ENCODE results near the gene BPGM. TPM values are rescaled to one million over a fixed set of nuclear protein-coding genes. Genes with fewer than 3 reads are reported as not detected.

The BPGM gene
- total RNA-seq (31.9 TPM), polyA plus RNA-seq (19.2 TPM)

DNA sequence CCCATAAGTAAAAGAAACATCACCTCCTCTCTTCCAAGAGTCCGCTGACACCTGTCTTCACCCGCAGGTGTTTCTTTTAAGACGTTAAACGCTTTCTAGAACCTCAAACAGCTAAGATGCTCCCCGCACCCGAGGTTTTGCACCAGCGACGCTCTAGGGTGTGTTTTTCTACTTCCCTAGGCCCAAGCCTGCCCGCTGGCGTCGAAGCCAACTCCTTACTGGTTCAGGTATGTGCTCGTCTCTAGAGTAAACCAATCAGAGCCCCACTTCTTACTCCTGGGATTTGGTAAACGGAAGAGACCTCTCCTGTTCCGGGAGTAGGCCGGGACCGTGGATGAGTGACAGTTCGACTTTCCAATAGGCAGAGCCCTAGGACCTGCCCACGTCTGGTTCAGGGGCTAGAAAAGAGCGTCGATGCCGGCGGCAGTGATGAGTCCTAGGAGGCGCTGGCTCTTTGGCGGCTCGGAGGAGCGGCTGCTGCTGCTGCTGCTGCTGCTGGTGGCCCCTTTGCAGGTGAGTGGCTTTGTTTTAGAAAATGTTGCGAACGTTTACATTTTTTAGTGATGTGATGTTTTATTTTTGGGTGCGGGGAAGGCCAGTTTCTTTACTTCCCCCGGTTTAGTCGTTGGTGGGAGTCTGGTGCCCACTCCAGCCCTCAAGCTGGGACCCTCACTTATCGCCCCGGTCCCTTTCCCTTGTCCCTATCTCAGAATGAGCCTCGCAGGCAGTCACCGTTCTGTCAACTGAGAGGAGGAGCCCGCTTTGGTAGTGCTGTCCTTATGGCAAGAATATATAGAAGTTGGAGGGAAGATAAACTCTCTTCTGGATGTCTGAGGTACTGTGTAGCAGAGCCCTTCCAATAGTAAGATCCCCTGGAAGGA, at the start of gene BPGM:
TSS of gene BPGM (plus strand) at position 429 of the 881 bp plus-strand sequence. CDS start 14,655 bp downstream, outside the sequence.
- H3K4me1 ChIP-seq (ENCODE audit: insufficient read depth) = peaks cover 3% of the 10 kb centered on the region
- H3K4me3 ChIP-seq (ENCODE audit: low read depth, low read length) = peak within 1 kb of the TSS; percentile 76
- H3K36me3 ChIP-seq (ENCODE audit: insufficient read depth) = no peaks in the 10 kb centered on the region
- peak within 1 kb of the TSS; percentile 77 for H3K27ac ChIP-seq (ENCODE audit: low read depth)
- under 1% methylated on average over 36 of the region's 36 CpGs for WGBS
- peak; percentile 100 for DNase-seq (ENCODE audit: extremely low spot score)

DNA sequence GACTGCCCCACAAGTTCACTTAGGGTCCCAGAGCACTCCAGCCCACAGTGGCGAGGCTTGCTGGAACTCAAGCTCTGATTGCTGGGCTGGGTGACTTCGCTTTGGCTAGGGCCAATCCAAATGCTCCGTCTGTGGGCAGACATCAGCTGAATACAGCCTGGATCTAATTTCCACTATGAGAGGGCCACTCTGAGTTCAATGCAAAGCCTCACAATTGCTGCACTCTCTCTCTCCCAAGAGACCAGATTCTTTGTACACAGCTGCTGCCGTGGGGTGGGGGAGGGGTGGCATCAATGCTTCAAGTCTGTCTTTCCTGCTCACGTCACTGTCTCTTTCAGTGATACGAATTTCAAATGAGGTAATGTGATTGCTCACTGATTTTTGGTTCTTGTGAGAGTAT, 47.3 kb upstream of the BPGM start:
- Histone ChIP-seq H3K36me3 (ENCODE audit: insufficient read depth) (no peaks in the 10 kb centered on the region), H3K4me1 (ENCODE audit: insufficient read depth) (no peaks in the 10 kb centered on the region), H3K27ac (ENCODE audit: low read depth) (no peak overlapping the region), H3K4me3 (ENCODE audit: low read depth, low read length) (no peak overlapping the region)
- 75% methylated on average over 6 of the region's 6 CpGs for WGBS
- DNase-seq (ENCODE audit: extremely low spot score) = no peak

DNA sequence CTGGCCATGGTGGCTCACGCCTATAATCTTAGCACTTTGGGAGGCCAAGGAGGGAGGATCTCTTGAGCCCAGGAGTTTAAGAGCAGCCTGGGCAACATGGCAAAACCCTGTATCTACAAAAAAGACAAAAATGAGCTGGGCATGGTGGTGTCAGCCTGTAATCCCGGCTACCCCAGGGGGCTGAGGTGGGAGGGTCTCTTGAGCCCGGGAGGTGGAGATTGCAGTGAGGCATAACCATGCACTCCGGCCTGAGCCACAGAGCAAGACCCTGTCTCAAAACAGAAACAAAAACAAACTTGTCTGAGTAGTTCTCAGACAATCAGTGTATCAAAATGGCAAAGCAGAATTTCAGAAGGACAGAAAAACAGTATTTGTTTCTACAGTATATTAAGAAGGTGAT, 45.2 kb upstream of the BPGM start:
- H3K4me1 ChIP-seq (ENCODE audit: insufficient read depth) = no peaks in the 10 kb centered on the region
- 73% methylated on average over 4 of the region's 4 CpGs for WGBS
- DNase-seq (ENCODE audit: extremely low spot score) = no peak
- H3K27ac ChIP-seq (ENCODE audit: low read depth) = no peak overlapping the region
- no peak overlapping the region for H3K4me3 ChIP-seq (ENCODE audit: low read depth, low read length)
- H3K36me3 ChIP-seq (ENCODE audit: insufficient read depth) = no peaks in the 10 kb centered on the region

DNA sequence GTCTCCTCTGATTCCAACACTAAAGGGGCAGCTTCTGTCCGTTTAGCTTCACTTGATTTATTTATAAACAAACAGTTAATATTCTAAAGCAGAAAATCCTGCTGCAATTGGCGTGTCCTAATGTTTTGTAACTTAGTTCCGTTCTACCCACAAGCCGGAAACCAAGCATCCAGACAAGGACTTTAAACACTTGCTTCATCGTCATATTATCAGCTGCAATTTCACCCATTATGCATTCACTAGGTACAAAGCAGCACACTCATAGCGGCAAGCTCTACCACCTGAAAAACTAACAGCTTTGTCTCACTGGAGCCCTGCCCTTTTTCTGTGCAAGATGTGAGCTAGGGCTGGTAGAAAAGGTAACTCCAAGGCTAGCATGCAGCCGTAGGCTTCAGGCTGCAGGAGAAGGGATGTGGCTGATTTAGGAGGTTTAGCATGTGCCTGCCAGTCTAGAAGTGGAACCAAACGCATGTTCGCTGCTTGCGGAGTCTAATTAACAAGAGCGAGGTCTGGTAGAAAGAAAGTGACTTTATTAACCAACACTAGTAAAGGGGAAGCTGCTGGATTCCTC, 43.7 kb upstream of the BPGM start:
- no peak for DNase-seq (ENCODE audit: extremely low spot score)
- Histone ChIP-seq H3K4me1 (ENCODE audit: insufficient read depth) (no peaks in the 10 kb centered on the region), H3K4me3 (ENCODE audit: low read depth, low read length) (no peak overlapping the region), H3K27ac (ENCODE audit: low read depth) (no peak overlapping the region), H3K36me3 (ENCODE audit: insufficient read depth) (no peaks in the 10 kb centered on the region)
- WGBS = 46% methylated on average over 11 of the region's 11 CpGs

DNA sequence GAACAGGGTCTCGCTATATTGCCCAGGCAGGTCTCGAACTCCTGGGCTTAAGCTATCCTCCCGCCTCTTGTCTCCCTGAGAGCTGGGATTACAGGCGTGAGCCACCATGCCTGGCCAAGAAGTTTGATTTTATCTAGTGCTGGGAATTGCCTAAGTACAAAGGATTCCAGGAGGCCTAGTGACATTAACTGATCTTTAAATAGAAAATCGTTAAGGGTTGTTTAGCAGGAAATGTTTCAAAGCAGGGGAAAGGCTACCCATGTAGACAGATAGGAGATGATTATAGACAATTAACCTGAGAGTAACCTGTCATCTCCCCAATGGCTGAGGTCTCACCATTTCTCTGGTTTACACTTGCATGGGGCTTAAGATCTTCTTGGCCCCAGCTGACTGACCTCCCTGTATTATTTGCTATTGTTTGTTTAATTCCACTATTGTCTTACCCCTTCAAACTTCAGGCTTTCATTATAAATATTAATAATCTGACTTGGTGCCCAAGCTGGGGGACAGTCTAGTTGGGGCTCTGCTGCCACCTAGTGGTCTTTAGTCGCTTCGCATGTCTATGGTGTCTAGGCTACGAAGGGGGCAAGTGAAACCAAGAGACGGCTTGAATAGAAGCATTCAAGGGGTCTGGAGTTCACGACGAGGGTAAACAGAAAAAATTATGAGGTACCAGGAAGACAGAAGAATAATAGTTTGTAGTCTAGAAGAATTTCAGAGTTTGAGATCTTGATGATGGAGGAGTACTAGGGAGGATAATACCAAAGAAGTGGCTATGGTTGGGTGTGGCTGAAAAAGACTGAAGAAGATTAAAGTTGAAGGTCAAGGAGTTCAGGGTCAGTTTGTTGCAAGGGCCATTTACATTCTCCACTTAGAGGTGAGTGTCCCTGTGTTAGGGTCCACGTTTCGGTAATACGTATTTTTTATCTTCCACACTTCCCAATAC, 40.4 kb upstream of the BPGM start:
- H3K4me3 ChIP-seq (ENCODE audit: low read depth, low read length) = no peak overlapping the region
- peak overlapping the region; percentile 34 for H3K27ac ChIP-seq (ENCODE audit: low read depth)
- H3K36me3 ChIP-seq (ENCODE audit: insufficient read depth) = no peaks in the 10 kb centered on the region
- DNase-seq (ENCODE audit: extremely low spot score) = peak; percentile 18
- no peaks in the 10 kb centered on the region for H3K4me1 ChIP-seq (ENCODE audit: insufficient read depth)
- 24% methylated on average over 14 of the region's 14 CpGs for WGBS

DNA sequence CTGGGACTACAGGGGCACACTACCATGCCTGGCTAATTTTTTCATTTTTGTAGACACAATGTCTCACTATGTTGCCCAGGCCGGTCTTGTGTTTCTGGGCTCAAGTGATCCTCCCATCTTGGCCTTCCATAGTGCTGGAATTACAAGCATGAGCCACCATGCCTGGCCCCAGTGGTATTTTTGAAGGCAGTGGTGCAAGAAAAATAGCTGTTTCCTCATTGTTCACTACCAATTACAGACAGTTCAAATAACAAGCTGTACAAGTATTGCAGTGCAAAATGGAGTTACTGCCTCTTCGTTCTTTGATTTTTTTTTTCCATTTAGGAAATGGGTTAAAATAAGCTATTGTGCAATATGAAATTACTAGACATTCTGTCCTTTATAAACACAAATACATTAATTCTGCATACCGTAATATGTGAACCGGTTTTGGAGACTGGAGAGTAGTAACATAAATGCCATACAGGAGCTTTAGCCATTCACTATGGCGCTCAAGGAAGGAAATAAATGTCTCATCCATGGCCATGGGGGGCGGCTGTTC, 35.0 kb upstream of the BPGM start:
- no peak overlapping the region for H3K4me3 ChIP-seq (ENCODE audit: low read depth, low read length)
- 88% methylated on average over 6 of the region's 6 CpGs for WGBS
- H3K4me1 ChIP-seq (ENCODE audit: insufficient read depth) = no peaks in the 10 kb centered on the region

DNA sequence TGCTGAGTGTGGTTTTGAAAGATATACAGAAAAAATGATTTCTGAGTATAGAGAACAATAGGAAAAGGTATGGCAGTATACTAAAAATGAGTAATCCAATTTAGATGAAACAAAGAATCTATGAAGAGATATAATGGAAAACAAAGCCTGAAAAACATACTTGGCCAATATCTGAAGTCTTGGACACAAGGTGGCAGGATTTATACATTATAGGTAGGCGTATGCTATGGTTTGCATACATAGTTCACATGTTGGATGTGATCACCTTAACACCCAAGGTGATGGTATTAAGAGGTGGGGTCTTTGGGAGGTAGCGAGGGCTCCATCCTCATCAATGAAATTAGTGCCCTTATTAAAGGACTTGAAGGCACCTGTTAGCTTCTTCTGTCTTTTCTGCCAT, 34.5 kb upstream of the BPGM start:
- 90% methylated on average over 2 of the region's 2 CpGs for WGBS
- Histone ChIP-seq H3K27ac (ENCODE audit: low read depth) (no peak overlapping the region), H3K4me3 (ENCODE audit: low read depth, low read length) (no peak overlapping the region), H3K36me3 (ENCODE audit: insufficient read depth) (no peaks in the 10 kb centered on the region), H3K4me1 (ENCODE audit: insufficient read depth) (no peaks in the 10 kb centered on the region)
- no peak for DNase-seq (ENCODE audit: extremely low spot score)

More for the DNA sequence above, 35.0 kb upstream of the BPGM start:
- Histone ChIP-seq H3K27ac (ENCODE audit: low read depth) (no peak overlapping the region), H3K36me3 (ENCODE audit: insufficient read depth) (no peaks in the 10 kb centered on the region)
- DNase-seq (ENCODE audit: extremely low spot score) = no peak

DNA sequence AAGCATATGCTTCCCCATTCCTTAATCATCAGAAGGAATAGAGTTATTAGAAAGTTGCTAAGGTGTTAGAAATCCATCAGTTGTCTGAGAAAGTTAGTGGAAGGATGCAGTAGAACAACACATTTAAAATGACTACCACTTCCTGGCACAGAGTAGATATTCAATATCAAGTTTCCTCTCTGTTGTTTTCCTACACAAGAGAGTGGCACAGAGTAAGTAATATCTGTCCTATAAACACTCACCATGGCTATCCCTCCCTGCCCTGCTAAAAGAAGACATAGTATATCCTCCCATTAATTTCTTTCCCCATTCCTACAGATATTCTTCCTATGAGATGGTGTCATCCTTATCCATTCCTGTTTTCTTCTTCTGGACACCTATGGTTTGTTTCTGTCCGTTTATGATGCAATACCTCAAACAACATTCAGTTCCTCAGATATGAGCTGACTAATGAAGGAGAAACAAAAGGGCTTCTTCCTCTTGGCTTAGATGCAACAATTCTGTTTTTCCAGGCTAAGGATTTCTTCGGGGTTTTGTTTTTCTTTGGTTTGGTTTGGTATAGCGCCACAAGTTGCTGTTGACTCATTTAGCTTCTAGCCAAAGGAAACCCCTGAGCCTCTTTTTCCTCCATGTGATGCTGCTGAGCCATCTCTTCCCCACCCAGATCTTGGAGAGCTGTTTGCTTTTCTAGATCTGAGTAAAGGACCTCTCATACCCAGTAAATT, 32.9 kb upstream of the BPGM start:
- WGBS = 43% methylated on average over 3 of the region's 3 CpGs
- Histone ChIP-seq H3K36me3 (ENCODE audit: insufficient read depth) (no peaks in the 10 kb centered on the region), H3K4me1 (ENCODE audit: insufficient read depth) (no peaks in the 10 kb centered on the region), H3K4me3 (ENCODE audit: low read depth, low read length) (no peak overlapping the region), H3K27ac (ENCODE audit: low read depth) (peak overlapping the region; percentile 63)
- DNase-seq (ENCODE audit: extremely low spot score) = no peak

DNA sequence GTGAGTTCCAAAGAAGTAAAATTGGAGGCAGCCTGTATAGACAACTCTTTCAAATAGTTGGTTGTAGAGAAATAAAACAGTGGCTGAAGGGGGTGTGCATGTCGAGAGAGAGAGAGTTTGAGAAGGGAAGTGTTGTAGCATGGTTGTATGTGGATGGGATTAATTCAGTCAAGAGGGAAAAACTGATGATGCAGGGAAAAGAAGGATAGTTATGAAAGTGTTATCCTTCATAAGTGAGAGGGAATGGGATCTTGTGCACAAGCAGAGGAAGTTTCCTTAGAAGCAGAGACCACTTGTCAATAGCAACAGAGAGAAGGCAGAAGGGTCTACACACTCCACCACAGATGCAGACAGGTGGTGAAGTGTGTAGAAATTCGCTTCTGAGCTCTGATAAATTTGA, 30.0 kb upstream of the BPGM start:
- 80% methylated on average over 2 of the region's 2 CpGs for WGBS
- no peaks in the 10 kb centered on the region for H3K4me1 ChIP-seq (ENCODE audit: insufficient read depth)
- no peaks in the 10 kb centered on the region for H3K36me3 ChIP-seq (ENCODE audit: insufficient read depth)
- no peak for DNase-seq (ENCODE audit: extremely low spot score)
- H3K4me3 ChIP-seq (ENCODE audit: low read depth, low read length) = no peak overlapping the region
- H3K27ac ChIP-seq (ENCODE audit: low read depth) = no peak overlapping the region

DNA sequence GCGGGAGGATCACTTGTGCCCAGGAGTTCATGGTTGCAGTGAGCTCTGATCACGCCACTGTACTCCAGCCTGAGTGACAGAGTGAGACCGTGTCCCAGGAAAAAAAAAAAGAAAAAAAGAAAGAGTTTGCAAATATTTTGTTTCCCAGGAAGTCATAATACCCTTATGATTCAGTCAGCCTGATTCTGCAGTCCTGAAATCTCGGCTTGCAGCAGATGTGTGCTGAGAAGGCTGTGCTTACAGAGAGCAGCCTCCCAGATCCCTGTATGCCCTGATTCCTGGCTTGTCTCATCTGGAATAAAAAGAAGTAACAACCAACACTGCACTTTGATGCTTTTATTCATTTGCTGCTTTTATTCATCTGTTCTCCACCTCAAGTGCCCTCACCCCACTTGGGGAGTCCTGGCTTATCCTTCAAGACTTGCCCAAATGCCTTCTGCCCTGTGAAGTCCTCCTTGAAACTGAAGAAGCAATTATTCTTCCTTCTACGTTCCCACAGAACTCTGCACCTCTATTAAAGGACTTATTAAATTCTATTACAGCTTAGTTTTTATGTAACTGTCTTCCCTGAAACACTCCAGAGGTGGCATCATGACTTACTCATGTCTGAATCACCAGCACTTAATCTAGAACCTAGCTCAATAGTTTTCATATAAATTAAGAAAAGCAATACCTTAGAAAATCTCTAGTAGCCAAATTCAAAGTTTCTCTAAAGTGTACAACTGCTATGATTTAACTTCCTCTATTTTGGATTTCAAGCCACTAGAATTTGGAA, 27.7 kb upstream of the BPGM start:
- H3K27ac ChIP-seq (ENCODE audit: low read depth) = no peak overlapping the region
- 47% methylated on average over 5 of the region's 5 CpGs for WGBS
- H3K4me1 ChIP-seq (ENCODE audit: insufficient read depth) = no peaks in the 10 kb centered on the region
- H3K36me3 ChIP-seq (ENCODE audit: insufficient read depth) = no peaks in the 10 kb centered on the region
- DNase-seq (ENCODE audit: extremely low spot score) = no peak
- no peak overlapping the region for H3K4me3 ChIP-seq (ENCODE audit: low read depth, low read length)

DNA sequence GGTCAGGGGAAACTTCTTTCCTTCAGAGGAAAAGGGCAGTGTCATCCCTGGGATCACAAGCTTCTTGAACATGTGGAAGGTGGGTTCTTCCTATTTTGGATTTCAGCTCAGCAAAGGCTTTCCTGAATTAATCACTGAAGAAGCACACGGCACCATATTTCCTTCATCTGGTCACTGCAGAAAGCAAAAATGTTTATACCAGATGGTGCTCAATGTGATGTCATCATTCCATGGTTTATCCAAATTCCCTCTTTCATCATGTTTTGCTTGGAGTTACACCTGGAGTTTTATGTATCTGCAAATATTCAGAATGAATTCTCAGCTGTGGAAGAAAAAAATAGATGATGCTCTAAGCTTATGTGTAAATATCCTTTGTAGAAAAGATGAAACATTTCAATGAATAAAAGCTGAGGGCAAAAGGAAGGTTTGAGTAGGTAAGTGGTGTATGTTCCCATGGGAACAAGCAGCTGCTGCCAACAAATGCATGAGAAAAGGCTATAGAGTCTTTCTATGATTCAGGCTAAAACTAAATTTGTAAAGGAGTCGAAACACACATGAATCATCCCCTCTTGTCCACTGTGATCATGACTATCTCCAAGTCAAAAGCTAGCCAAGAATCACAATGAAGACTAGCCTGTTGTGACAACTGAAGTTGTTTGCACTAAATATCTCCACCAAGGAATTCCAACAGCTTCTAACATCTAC, 26.9 kb upstream of the BPGM start:
- no peak overlapping the region for H3K27ac ChIP-seq (ENCODE audit: low read depth)
- DNase-seq (ENCODE audit: extremely low spot score) = no peak
- WGBS = 38% methylated on average over 2 of the region's 2 CpGs

More for the DNA sequence above, 26.9 kb upstream of the BPGM start:
- Histone ChIP-seq H3K4me3 (ENCODE audit: low read depth, low read length) (no peak overlapping the region), H3K36me3 (ENCODE audit: insufficient read depth) (no peaks in the 10 kb centered on the region), H3K4me1 (ENCODE audit: insufficient read depth) (no peaks in the 10 kb centered on the region)
